Activated CD8-positive, alpha-beta memory T cell treated with anti-CD3 and anti-CD28 coated beads for 4 hours (primary cell): ENCODE measurements around the gene HPCA.

Source experiments
- DNase-seq, 2 donors: peaks; one replicate each; pipeline ENCODE4 v3.0.0-alpha.2; 2020; ENCODE audit warnings: low read depth in 2 of 2

Gene HPCA

GRCh38 chr1:32934535-32934934 lies 48.2 kb downstream of the HPCA start:
- no peak for DNase-seq

GRCh38 chr1:32937061-32937460 lies 50.8 kb downstream of the HPCA start:
- no peak for DNase-seq

DNA sequence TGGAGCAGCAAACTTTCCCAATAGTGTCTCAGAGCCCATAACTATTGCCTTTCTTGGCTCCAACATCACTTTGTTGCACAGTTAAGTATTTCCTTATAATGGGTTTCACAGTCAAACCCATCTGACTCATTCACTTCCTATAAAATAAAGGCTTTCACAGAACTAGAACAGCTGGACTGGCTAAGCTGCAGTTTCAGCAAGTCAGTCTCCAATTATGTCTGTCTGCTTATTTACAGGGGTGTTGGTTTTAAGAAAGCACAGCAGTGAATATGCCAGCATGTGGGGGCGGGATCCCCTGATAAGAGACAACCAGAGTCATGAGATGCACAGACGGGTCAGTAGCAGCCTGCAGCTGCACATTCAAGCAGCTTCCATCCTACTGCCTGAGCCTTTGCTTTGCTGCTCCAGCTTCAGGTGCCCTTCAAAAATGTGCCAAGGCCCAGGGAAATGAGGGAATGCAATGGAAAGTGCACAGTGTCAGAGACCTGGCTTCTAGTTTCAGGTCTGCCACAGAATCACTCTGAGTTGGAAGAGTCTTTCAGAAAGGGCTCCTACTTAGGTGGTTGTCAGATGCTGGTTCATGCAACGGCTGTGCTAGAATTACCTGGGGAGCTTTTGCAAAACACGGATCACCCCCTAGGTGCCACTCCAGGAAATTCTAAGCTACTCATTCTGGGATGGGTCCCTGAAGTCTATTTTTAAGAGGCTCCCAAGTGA lies 53.5 kb downstream of the HPCA start:
- DNase-seq = no peak

GRCh38 chr1:32944180-32944579 lies 57.9 kb downstream of the HPCA start:
- DNase-seq = no peak
